HUDEP-2 (cell line): Measurements from ENCODE around the gene REG4.
"Not testable (repeated sequence)": the region's sequence is repeated elsewhere in the genome, so short reads cannot be mapped to it uniquely, and the experiment has no call there.

Experiments
- DNase-seq, 76 experiments: peaks; one replicate each; lab custom pipeline; 2025; ENCODE audit not compliant: unreplicated experiment in 76 of 76; lab: John Stamatoyannopoulos, UW

REG4 gene

DNA sequence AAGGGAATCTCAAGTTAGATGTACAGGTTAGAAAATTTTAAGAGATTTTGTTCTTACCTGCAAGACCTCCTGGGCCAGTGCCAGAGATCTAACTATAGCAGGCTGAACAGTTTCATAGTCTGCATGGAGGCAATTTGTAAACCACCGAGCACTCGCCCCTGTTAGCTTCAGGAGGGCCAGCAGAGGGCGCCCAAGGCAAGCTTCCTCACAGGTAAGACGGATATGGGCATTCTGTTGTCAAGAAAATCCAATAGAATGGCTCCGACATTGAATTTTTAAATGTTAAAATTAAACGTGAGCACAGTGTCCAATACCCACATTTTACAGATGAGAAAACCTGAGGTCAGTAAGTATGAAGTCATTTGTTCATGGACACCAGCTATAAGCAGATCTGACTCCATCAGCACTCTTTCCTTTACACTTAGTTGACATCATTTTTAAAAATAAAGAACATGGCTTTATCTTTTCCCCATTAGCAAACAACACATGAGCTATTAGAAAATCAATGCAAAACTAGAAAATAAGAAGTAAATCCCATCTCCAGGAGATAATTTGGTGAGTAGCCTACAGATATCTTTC is 2.2 kb downstream of the REG4 start:
- DNase-seq, result peak in 40 of 76 experiments; percentile 1 to 52 (median 20)

DNA sequence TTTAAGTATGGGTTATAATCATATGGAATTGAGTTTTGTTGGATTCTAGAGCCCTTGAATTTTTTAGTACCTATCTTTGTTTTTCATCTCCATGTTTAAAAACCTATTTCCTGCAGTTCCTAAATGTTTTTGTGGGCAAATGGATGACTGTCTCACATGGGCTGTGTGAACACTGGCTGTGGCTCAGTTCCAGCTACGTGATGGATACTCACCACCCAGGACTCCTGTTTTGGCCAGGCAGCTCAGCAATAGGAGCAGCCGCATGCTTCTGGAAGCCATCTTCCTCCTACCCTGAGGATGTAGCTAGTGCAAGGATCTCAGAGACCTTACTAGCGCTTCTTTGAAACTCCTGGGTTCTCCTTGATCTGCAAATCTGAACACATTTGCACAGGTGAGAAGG is 2.8 kb downstream of the REG4 start:
- DNase-seq, result no peak

DNA sequence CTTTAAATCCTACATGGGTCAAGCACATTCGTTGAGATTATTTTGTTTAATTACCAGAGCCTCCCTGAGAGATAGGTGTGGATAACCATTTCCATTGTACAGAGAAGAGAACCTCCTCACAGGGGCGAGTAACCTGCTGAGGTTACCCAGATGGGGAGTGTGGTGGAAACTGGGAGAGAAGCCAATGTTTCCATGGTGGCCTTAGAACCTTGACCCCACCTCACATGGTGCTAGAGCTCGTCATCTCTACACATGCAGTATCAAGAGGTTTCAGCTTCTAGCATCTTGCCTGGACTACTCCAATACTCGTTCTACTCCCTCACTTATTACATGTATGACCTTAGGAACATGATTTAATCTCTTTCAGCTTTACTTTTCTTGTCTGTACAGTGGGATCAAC is 4.8 kb downstream of the REG4 start:
- no peak for DNase-seq

DNA sequence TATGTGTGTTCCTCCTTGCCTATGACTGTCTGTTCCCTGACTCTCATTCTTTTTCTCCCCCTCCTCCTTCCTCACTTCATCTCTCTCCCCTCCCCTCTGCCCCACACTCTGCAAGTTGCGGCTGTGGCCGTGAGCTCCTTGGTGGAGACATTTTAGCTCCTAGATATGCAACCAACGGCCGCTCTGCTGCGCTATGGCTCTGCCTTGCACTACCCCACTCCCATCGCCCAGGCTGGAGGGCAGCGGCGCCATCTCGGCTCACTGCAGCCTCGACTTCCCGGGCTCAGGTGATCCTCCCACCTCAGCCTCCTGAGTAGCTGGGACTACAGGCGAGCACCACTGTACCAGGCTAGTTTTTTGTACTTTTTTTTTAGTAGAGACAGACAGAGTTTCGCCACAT is 5.5 kb downstream of the REG4 start:
- no peak for DNase-seq

- no peak for DNase-seq
Observed at GRCh38 chr1:119805247-119805646, 6.0 kb downstream of the REG4 start.

DNA sequence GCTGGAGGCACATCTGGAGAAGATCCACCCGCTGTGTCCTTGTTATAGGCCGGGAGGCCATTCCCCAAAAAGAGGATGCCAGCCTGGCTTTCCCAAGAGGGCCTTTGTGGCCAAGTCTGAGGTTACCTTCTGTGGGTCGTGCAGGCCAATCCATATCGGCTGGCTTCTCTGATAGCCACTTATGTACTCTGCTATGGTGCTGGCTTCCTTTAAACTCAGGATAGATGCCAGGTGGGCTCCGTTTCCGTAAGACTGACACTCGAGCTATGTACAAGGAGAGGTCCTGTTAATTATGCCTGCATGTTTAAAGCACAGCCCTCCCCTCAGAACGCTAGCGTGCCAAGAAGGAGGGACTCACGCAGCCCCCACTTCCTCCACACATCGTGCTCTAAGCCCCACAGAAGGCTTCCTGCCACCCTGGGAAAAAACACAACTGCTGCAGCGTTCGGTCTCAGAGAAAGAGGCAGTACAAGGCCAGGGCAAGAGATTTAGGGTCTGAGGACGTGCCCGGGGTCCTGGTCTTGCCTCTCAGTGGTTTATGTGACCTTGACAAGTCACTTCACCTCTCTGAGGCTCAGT is 11.6 kb downstream of the REG4 start:
- DNase-seq, result no peak

- no peak for DNase-seq
Observed at GRCh38 chr1:119799003-119799402, 12.3 kb downstream of the REG4 start.

DNA sequence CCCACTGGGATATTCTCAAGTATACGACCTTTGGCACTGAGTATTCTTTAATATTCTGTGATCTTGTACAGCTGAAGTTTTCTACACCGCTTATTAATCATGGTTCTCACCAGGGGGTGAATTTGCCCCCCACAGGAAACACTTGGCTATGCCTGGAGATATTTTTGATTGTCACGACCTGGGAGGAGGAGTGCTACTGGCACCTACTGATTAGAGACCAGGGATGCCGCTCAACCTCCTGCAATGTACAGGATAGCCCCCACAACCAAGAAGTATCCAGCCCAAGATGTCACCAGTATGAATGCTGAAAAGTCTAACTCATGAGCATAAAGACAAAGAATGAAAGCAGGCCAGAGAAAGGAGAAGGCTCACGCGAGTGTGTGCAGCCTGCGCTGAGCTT is 13.7 kb downstream of the REG4 start:
- DNase-seq, result no peak

GRCh38 chr1:119797162-119797561 is 14.1 kb downstream of the REG4 start:
- no peak for DNase-seq

DNA sequence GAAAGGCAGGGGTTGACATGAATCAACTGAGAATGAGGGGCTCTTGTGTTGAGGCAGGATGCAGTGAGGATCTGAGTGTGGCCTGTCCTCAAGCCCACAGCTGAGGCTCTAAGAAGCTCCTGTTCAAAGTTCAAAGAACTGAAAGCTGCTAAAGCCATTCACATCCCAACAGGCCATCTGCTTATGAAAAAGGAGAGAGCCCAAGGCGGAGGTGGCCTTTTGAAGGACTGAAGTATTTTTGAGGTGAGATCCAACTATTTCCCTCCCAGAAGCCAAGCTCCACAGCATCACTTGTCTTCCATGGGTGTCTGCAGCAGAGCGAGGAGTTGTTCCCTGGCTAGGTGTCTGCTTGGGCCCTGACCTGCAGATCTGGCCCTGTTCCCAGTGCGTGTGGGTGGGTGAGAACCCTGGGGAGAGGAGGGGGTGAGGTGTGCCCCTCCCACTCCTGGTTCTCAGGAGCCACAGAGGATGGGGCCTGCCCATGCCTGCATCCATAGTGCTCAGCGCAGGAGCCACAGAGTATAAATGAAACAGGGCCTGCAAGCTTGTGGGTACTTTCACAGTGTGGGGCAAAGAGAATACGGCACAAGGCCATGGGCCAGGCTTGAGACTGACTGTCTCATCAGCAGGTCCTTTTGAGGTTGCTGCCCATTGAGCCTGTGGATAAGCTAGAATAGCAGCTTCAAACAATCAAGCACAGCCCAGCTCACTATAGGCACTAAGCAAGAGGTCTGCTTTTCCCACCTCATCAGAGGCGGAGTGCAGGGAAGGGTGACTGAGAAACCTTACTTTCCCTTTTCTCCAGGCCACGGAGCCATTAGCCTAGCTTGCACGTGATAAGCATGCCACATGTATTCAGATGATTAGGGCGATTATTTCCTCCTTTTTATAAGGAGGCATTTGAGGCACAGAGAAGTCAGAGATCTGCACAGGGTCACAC is 15.7 kb downstream of the REG4 start:
- DNase-seq, result no peak

GRCh38 chr1:119794876-119795240 is 16.4 kb downstream of the REG4 start:
- DNase-seq, result no peak

DNA sequence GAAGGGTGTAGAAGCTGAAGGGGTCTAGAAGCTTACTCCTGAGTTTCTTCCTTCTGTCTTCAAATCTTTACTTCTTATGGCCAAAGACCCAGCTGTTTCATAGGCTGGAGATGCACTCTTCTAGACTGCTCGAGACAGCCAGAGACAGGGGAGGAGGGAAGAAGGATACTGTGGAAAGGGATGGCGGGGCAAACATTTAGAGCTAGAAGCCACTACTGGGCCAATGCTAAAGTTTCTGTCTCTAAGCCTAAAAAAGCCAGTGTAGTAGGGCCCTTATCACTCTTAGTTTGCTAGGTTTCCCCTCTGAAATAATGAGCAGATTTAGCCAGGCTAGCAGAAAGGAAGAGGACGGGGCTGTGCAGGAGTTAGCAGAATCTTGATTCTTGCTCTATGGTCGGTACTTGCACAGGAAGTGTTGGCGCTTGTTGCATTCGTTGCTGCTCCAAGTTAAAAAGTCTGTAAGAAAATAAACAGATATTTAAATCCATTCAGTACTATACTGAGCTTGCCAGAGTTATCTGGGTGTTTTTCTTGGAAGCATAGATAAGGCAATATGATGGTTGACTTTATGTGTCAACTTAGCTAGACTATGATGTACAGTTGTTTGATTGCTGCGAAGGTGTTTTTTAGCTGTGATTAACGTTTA is 16.9 kb downstream of the REG4 start:
- no peak for DNase-seq

DNA sequence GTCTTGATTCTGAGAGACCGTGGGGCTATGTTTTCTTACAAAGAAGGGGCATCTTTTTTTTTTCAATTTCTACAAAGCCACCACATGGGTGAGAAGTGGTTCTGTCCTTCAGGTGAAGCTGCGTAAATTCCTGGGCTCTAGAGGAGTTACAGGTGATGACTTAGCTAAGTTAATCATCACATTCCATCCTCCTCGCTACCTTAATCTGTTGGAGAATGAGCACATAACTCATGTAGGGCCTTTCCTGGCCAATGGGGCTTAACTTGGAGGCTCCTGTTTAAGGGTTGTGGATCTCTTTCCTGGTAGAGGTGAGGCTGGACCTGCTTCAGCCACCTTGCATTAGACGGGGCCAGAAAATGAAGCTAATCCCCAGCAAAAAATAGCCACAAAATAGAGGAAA is 19.9 kb downstream of the REG4 start:
- DNase-seq, result no peak

- DNase-seq, result no peak
Observed at GRCh38 chr1:119790451-119791198, 20.6 kb downstream of the REG4 start.

DNA sequence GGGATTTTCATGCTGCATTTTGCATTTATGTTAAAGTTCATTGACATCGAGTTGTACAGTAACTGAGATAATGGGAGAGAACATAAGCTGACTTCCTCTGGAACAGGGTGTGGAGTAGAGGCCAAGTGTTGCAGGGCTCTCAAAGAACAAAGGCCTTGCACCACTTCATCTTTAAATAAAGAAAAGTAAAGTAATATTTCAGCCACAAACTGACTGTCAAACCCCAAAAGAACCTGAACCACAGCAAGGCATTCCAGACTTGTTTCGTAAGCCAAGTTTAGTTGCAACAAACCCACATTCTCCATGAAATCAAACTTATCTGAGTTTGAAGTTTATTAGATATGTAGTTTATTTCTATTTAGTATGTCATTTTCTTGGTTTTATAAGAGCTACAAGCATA is 23.5 kb downstream of the REG4 start:
- no peak for DNase-seq

- not testable (repeated sequence) for DNase-seq
Observed at GRCh38 chr1:119786473-119787050, 24.7 kb downstream of the REG4 start.

DNA sequence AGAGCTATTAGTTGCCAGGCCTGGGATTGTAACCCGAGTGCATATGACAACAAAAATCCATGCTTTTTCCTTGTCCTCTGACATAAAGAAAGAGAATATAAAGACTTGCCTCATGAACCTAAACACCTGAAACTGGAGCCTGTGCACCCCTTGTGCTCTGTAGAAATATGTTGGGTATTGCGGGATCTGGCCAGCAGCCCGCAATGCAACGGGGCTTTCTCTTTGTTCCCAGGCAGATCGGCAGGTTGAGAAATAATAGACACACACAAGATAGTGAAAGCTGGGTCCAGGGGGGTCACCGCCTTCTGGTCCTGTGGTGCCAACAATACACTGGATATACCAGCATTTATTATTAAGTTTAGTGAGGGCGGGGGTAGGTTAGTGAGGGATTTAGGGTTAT is 25.2 kb downstream of the REG4 start:
- DNase-seq, result not testable (repeated sequence)

DNA sequence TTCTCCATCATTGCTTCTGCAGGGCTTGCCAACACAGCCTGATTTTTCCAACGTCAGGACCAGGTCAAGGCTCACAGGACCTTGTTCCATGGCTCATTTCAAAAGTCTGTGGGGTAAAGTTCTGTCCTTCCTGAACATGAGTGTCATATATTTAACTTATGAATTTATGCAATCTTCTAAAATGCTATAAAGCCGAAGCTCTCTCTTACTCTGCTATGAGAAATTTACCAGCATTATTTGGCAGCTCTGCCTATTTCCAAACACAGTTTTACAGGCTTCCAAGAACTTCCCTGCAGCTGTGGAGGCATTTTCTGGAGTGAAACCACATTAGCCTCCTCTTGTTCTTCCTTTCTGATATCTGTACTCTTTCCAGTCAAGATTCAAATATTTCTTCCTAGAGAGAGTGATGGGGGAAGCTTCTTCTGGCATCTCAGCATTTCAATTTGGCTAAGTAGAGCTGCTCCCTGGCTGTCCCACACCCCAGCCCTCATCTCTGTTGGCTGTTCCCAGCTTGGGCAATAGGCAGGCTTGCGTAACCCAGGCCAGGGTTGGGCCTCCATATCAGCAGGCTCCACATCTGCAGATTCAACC is 27.0 kb downstream of the REG4 start:
- no peak for DNase-seq

- no peak for DNase-seq
Observed at GRCh38 chr1:119783354-119784185, 27.7 kb downstream of the REG4 start.
